Measurements from ENCODE around the gene MRPL12. TPM values are rescaled to one million over a fixed set of nuclear protein-coding genes. Genes with fewer than 3 reads are reported as not detected.

Gene MRPL12
- total and polyA plus RNA-seq, 2 of the 13 experiments (the other 11 are each of a cell fraction or from before 2014, with no cell fraction given), result 39.1 to 94.1 TPM

- TF ChIP-seq CEBPB (IDR thresholded peaks at IDR 0.05; ENCODE audit: borderline replicate concordance, low read depth, low read length), result no peak; the same call in 1 of the 2 replicates
- peak; percentile 97 for TF ChIP-seq MIXL1 (CRISPR knock-in tag; IDR thresholded peaks at IDR 0.05)
- 0 out of 2 replicates have a peak, but pooled peaks have one; percentile 7 for TF ChIP-seq MAFG (CRISPR knock-in tag; IDR thresholded peaks at IDR 0.05)
- TF ChIP-seq SAP130 (CRISPR knock-in tag; IDR thresholded peaks at IDR 0.05; ENCODE audit: low read depth), result peak; percentile 98
- peak; percentile 34; the same call in 1 of the 2 replicates for TF ChIP-seq ZNF644 (CRISPR knock-in tag; IDR thresholded peaks at IDR 0.05; ENCODE audit: low read depth)
- TF ChIP-seq ZC3H4 (CRISPR knock-in tag; IDR thresholded peaks at IDR 0.05; ENCODE audit: borderline replicate concordance), result 0 out of 2 replicates have a peak, but pooled peaks have one; percentile 84
- peak; percentile 85 for TF ChIP-seq KDM6A (CRISPR knock-in tag; IDR thresholded peaks at IDR 0.05; ENCODE audit: low read depth)
- TF ChIP-seq CERS6 (CRISPR knock-in tag; IDR thresholded peaks at IDR 0.05), result peak; percentile 91
- peak; percentile 93; the same call in 1 of the 2 replicates for TF ChIP-seq HINFP (CRISPR knock-in tag; IDR thresholded peaks at IDR 0.05; ENCODE audit: low read depth)
- peak; percentile 93; the same call in 1 of the 2 replicates for TF ChIP-seq ZNF180 (CRISPR knock-in tag; IDR thresholded peaks at IDR 0.05; ENCODE audit: borderline replicate concordance, low read depth)
- 0 out of 2 replicates have a peak, but pooled peaks have one; percentile 25 for TF ChIP-seq SP2 (CRISPR knock-in tag; IDR thresholded peaks at IDR 0.05)
- TF ChIP-seq POLR2AphosphoS2 (IDR thresholded peaks at IDR 0.05; ENCODE audit: low read depth, low read length), result no peak; the same call in 1 of the 2 replicates
- TF ChIP-seq PPARG (CRISPR knock-in tag; conservative IDR thresholded peaks at IDR 0.05), result peak; percentile 93
- peak; percentile 99 for TF ChIP-seq FOXC1 (CRISPR knock-in tag; IDR thresholded peaks at IDR 0.05; ENCODE audit: borderline replicate concordance)
- TF ChIP-seq SIN3B (IDR thresholded peaks at IDR 0.05; ENCODE audit: low read length), result 0 out of 2 replicates have a peak, but pooled peaks have one; percentile 8
- no peak for TF ChIP-seq SRSF9 (IDR thresholded peaks at IDR 0.05; ENCODE audit: borderline replicate concordance, insufficient read depth, low read depth, low read length, poor library complexity, severe bottlenecking)
- TF ChIP-seq SOX6 (IDR thresholded peaks at IDR 0.05), result no peak
- peak; percentile 81 for TF ChIP-seq SOX6 (CRISPR knock-in tag; IDR thresholded peaks at IDR 0.05)
- TF ChIP-seq ZNF704 (CRISPR knock-in tag; IDR thresholded peaks at IDR 0.05; ENCODE audit: borderline replicate concordance), result peak; percentile 97; the same call in 1 of the 2 replicates
- TF ChIP-seq ZKSCAN1 (IDR thresholded peaks at IDR 0.05; ENCODE audit: low read length), result no peak
- TF ChIP-seq ZFP91 (CRISPR knock-in tag; IDR thresholded peaks at IDR 0.05; ENCODE audit: borderline replicate concordance), result peak; percentile 98
- peak; percentile 96 for TF ChIP-seq ZNF788 (CRISPR knock-in tag; IDR thresholded peaks at IDR 0.05; ENCODE audit: borderline replicate concordance)
- TF ChIP-seq KLF6 (CRISPR knock-in tag; IDR thresholded peaks at IDR 0.05), result peak; percentile 99
- 0 out of 2 replicates have a peak, but pooled peaks have one; percentile 63 for TF ChIP-seq MYNN (CRISPR knock-in tag; IDR thresholded peaks at IDR 0.05; ENCODE audit: low read depth)
- peak; percentile 92; the same call in 1 of the 2 replicates for TF ChIP-seq ZNF784 (CRISPR knock-in tag; IDR thresholded peaks at IDR 0.05; ENCODE audit: borderline replicate concordance)
Measured at GRCh38 chr17:81711814-81712467, 8.8 kb downstream of the MRPL12 start, which contains the start of gene SLC25A10 (continued).

All from HepG2 (cell line).